ENCODE data around the gene COL19A1. TPM values are rescaled to one million over a fixed set of nuclear protein-coding genes. Genes with fewer than 3 reads are reported as not detected.

The COL19A1 gene
- total and polyA plus RNA-seq, 3 donors from 2014 or later, result 0.30 to 2.5 (median 1.4) TPM

GRCh38 chr6:70222439-70222749 is 356.0 kb downstream of the COL19A1 start:
- Histone ChIP-seq H3K27me3 (no peaks in the 10 kb centered on the region), H3K4me3 (no peak overlapping the region), H3K4me1 (no peaks in the 10 kb centered on the region), H3K36me3 (ENCODE audit: low read depth, missing control alignments) (no peaks in the 10 kb centered on the region), H3K27ac (no peak overlapping the region), H3K9me3 (no peaks in the 10 kb centered on the region)
- intact Hi-C loops (cut with DNase I; ENCODE audit: low total_unique reads), result no loop called here
- DNase-seq, result no peak
- WGBS, 2 donors, result 40 to 51% methylated on average over 2 of the region's 2 CpGs
- TF ChIP-seq CTCF (IDR thresholded peaks at IDR 0.05) (no peak), POLR2A (IDR thresholded peaks at IDR 0.05) (no peak)

GRCh38 chr6:70225055-70225454 is 358.7 kb downstream of the COL19A1 start:
- no peaks in the 10 kb centered on the region for H3K27me3 ChIP-seq
- no peak overlapping the region for H3K4me3 ChIP-seq
- H3K9me3 ChIP-seq, result no peaks in the 10 kb centered on the region
- H3K36me3 ChIP-seq (ENCODE audit: low read depth, missing control alignments), result no peaks in the 10 kb centered on the region
- no peak overlapping the region for H3K27ac ChIP-seq
- intact Hi-C loops (cut with DNase I; ENCODE audit: low total_unique reads), result no loop called here
- no peaks in the 10 kb centered on the region for H3K4me1 ChIP-seq
- no peak for TF ChIP-seq CTCF (IDR thresholded peaks at IDR 0.05)
- no peak for TF ChIP-seq POLR2A (IDR thresholded peaks at IDR 0.05)
- no peak for DNase-seq
- WGBS, 2 donors, result 88% methylated on average over 2 of the region's 2 CpGs

GRCh38 chr6:70231311-70231710 is 365.0 kb downstream of the COL19A1 start:
- DNase-seq, result no peak
- Histone ChIP-seq H3K36me3 (ENCODE audit: low read depth, missing control alignments) (no peaks in the 10 kb centered on the region), H3K4me1 (no peaks in the 10 kb centered on the region), H3K27me3 (no peaks in the 10 kb centered on the region), H3K9me3 (no peaks in the 10 kb centered on the region), H3K27ac (no peak overlapping the region), H3K4me3 (no peak overlapping the region)
- intact Hi-C loops (cut with DNase I; ENCODE audit: low total_unique reads), result no loop called here
- TF ChIP-seq POLR2A (IDR thresholded peaks at IDR 0.05) (no peak), CTCF (IDR thresholded peaks at IDR 0.05) (no peak)
- 41 to 59% methylated on average over 2 of the region's 2 CpGs for WGBS, 2 donors

GRCh38 chr6:70234561-70235236 is 368.3 kb downstream of the COL19A1 start:
- 92 to 93% methylated on average over 7 of the region's 7 CpGs for WGBS, 2 donors
- Histone ChIP-seq H3K36me3 (ENCODE audit: low read depth, missing control alignments) (no peaks in the 10 kb centered on the region), H3K9me3 (no peaks in the 10 kb centered on the region), H3K27ac (no peak overlapping the region), H3K4me1 (no peaks in the 10 kb centered on the region), H3K27me3 (no peaks in the 10 kb centered on the region), H3K4me3 (no peak overlapping the region)
- no peak for DNase-seq
- TF ChIP-seq POLR2A (IDR thresholded peaks at IDR 0.05), result no peak
- no peak for TF ChIP-seq CTCF (IDR thresholded peaks at IDR 0.05)
- intact Hi-C loops (cut with DNase I; ENCODE audit: low total_unique reads), result no loop called here

DNA sequence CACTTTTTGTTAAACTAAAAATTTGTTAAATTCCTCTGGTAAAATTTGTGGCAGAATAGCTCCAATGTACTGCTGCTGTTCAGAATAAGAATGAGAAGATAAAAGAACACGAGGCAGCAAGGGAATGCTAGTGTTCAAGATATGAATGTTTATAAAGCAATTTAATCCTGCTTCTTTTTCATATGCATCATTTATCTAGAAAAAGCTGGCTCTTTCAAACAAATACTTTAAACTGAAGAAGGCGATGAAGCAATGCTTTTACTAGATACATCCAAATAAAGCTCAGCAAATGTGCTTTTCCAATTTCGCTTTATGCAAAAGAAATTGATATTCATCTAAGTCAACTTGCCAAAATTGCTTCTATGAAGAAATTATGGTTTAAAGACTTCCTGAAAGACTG is 370.0 kb downstream of the COL19A1 start:
- TF ChIP-seq CTCF (IDR thresholded peaks at IDR 0.05) (no peak), POLR2A (IDR thresholded peaks at IDR 0.05) (no peak)
- no peaks in the 10 kb centered on the region for H3K27me3 ChIP-seq
- no peaks in the 10 kb centered on the region for H3K36me3 ChIP-seq (ENCODE audit: low read depth, missing control alignments)
- 59 to 71% methylated on average over 3 of the region's 3 CpGs for WGBS, 2 donors
- H3K9me3 ChIP-seq, result no peaks in the 10 kb centered on the region
- no peak overlapping the region for H3K4me3 ChIP-seq
- no peak overlapping the region for H3K27ac ChIP-seq
- DNase-seq, result no peak
- no peaks in the 10 kb centered on the region for H3K4me1 ChIP-seq
- intact Hi-C loops (cut with DNase I; ENCODE audit: low total_unique reads), result no loop called here
